ENCODE data around the gene CPSF7. TPM values are rescaled to one million over a fixed set of nuclear protein-coding genes. Genes with fewer than 3 reads are reported as not detected.
A peak's percentile ranks its signal among the peaks of the same experiment; 100 is the strongest.
"Not testable (repeated sequence)": the region's sequence is repeated elsewhere in the genome, so short reads cannot be mapped to it uniquely, and the experiment has no call there.

Gene CPSF7
- total RNA-seq, 3 donors from 2014 or later = 40.6 to 62.5 (median 46.2) TPM

DNA sequence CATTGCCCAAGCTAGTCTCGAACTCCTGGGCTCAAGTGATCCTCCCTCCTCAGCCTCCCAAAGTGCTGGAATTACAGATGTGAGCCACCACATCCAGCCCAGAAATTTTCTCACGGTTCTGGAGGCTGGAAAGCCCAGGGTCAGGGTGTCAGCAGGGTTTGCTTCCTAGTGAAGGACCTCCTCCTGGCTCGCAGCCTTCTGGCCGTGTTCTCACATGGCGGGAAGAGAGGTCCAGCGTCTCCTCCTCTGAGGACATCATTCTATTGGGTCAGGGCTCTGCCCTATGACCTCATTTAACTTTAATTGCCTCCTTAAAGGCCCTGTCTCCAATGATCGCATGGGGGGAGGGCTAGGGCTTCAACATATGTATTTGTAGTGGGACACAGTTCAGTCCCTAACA lies 38.2 kb upstream of the CPSF7 start:
- Histone ChIP-seq H3K36me3 (no peaks in the 10 kb centered on the region), H3K27me3 (no peaks in the 10 kb centered on the region), H3K9me3 (no peaks in the 10 kb centered on the region), H3K4me3 (no peak overlapping the region), H3K4me1 (no peaks in the 10 kb centered on the region), H3K27ac (peak overlapping the region in 1 of 2 donors; percentile 43)
- TF ChIP-seq, protein P1, sequence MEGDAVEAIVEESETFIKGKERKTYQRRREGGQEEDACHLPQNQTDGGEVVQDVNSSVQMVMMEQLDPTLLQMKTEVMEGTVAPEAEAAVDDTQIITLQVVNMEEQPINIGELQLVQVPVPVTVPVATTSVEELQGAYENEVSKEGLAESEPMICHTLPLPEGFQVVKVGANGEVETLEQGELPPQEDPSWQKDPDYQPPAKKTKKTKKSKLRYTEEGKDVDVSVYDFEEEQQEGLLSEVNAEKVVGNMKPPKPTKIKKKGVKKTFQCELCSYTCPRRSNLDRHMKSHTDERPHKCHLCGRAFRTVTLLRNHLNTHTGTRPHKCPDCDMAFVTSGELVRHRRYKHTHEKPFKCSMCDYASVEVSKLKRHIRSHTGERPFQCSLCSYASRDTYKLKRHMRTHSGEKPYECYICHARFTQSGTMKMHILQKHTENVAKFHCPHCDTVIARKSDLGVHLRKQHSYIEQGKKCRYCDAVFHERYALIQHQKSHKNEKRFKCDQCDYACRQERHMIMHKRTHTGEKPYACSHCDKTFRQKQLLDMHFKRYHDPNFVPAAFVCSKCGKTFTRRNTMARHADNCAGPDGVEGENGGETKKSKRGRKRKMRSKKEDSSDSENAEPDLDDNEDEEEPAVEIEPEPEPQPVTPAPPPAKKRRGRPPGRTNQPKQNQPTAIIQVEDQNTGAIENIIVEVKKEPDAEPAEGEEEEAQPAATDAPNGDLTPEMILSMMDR (IDR thresholded peaks at IDR 0.05) = no peak
- no peak for TF ChIP-seq POLR2AphosphoS5 (IDR thresholded peaks at IDR 0.05)
- TF ChIP-seq POLR2A (IDR thresholded peaks at IDR 0.05) = no peak
- intact Hi-C loops (cut with DNase I; ENCODE audit: low total_unique reads) = no loop called here
- DNase-seq (ENCODE audit: low spot score in 2 of 2) = no peak

DNA sequence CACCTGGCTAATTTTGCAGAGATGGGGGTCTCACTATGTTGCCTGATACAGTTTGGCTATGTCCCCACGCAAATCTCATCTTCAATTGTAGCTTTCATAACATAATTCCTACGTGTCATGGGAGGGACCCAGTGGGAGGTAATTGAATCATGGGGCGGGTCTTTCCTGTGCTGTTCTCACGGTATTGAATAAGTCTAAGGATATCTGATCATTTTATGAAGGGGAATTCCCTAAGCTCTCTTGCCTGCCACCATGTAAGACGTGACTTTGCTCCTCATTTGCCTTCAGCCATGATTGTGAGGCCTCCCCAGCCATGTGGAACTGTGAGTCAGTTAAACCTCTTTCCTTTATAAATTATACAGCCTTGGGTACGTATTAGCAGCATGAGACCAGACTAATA lies 37.8 kb upstream of the CPSF7 start:
- H3K27ac ChIP-seq = peak overlapping the region in 1 of 2 donors; percentile 43
- H3K36me3 ChIP-seq; H3K4me3 ChIP-seq; DNase-seq (ENCODE audit: low spot score in 2 of 2); H3K4me1 ChIP-seq; intact Hi-C loops (cut with DNase I; ENCODE audit: low total_unique reads); H3K27me3 ChIP-seq; H3K9me3 ChIP-seq: not testable (repeated sequence)

DNA sequence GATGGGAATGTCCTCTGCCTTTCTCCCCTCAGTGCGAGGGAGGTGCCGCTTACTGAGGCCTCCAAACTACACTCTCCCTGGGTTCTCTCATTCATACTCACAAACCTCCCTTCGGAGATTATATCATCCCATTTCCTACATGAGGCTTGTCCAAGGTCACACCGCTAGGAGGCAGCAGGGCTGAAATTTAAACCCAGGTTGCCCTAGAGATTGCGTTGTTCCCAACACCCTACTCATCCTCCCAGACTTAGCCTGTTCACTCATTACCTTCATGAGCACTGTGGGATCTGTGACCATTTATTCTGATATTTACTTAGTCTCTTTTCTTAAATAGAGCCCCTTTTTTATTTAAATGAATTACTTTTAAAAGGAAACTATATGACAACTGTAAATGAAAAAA lies 31.2 kb upstream of the CPSF7 start:
- H3K36me3 ChIP-seq = no peaks in the 10 kb centered on the region
- TF ChIP-seq, protein P1 (IDR thresholded peaks at IDR 0.05) = no peak
- no peak for TF ChIP-seq POLR2A (IDR thresholded peaks at IDR 0.05)
- TF ChIP-seq POLR2AphosphoS5 (IDR thresholded peaks at IDR 0.05) = no peak
- H3K4me3 ChIP-seq = no peak overlapping the region
- peaks cover 0 to 9% of the 10 kb centered on the region in 2 donors for H3K4me1 ChIP-seq
- DNase-seq (ENCODE audit: low spot score in 2 of 2) = no peak
- intact Hi-C loops (cut with DNase I; ENCODE audit: low total_unique reads) = no loop called here
- no peaks in the 10 kb centered on the region for H3K9me3 ChIP-seq
- H3K27ac ChIP-seq = peak overlapping the region; percentile 11 to 38
- no peaks in the 10 kb centered on the region for H3K27me3 ChIP-seq

DNA sequence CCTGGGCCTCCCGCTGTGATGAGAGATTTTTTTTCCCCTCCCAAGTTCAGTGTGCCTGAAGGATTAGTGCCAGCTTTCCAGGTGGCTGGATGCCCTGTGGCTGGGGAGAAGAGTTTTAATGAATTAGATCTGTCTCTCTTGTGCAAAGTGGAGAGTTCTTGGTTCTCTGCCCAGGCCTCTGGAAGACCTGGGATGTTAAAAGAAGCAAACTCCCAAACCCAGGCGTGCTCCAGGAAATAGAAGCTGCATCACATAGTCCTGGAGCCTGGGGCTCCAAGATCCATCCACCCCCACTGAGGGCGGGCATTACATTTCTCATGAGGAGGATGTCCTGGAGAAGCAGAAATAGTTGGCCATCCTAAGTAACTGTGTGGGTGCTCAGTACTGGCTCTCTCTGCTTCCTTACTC lies 30.7 kb upstream of the CPSF7 start:
- intact Hi-C loops (cut with DNase I; ENCODE audit: low total_unique reads) = no loop called here
- H3K9me3 ChIP-seq = no peaks in the 10 kb centered on the region
- H3K27ac ChIP-seq = peak overlapping the region; percentile 11 to 38
- H3K36me3 ChIP-seq = no peaks in the 10 kb centered on the region
- H3K4me1 ChIP-seq = peaks cover 0 to 9% of the 10 kb centered on the region in 2 donors
- H3K27me3 ChIP-seq = no peaks in the 10 kb centered on the region
- peak in 1 of 2 donors; percentile 37 for DNase-seq (ENCODE audit: low spot score in 2 of 2)
- H3K4me3 ChIP-seq = no peak overlapping the region
- TF ChIP-seq, protein P1 (IDR thresholded peaks at IDR 0.05) = no peak
- TF ChIP-seq POLR2A (IDR thresholded peaks at IDR 0.05) = no peak

DNA sequence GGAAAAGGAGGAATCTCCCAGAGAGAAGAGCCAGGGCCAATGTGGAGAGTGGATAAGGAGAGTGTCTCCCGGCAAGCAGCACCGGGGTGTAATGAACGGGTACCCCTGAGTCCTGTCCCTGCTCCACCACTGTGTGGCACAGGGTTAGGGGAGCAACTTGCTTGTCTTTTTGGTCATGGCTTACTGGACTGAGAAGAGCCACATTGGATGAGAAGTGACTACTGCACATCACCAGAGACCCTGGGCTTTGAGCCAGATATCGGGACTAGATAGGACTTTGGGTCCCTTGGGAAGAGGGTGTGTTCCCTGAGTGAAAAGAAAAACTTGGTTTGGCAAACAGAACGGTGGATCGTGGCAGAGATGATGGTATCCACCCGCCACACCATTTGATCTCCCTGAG lies 24.7 kb upstream of the CPSF7 start:
- no peaks in the 10 kb centered on the region for H3K36me3 ChIP-seq
- intact Hi-C loops (cut with DNase I; ENCODE audit: low total_unique reads) = no loop called here
- H3K4me3 ChIP-seq = no peak overlapping the region
- H3K4me1 ChIP-seq = no peaks in the 10 kb centered on the region
- TF ChIP-seq POLR2AphosphoS5 (IDR thresholded peaks at IDR 0.05) (no peak), POLR2A (IDR thresholded peaks at IDR 0.05) (no peak)
- TF ChIP-seq, protein P1 (IDR thresholded peaks at IDR 0.05) = no peak
- no peaks in the 10 kb centered on the region for H3K9me3 ChIP-seq
- no peak overlapping the region for H3K27ac ChIP-seq
- no peaks in the 10 kb centered on the region for H3K27me3 ChIP-seq
- no peak for DNase-seq (ENCODE audit: low spot score in 2 of 2)

DNA sequence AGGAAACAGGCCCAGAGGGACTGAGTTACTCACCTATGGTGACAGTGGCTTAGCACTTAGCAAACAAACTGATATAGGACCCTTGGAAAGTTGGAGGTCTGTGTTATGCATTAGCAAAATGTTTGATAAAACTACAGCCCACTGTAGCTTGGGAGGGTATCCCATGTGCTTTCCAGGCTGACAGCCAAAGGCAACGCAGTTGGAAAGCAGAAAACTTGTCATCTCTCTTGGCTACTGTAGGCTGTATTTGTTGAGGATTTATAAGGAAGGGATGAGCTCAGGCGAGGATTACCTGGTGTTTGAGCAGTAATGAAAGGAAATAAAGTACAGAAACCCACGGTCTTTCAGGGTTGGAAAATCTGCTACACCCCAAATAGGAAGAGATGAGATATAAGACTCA lies 23.9 kb upstream of the CPSF7 start:
- no peak overlapping the region for H3K27ac ChIP-seq

More for the DNA sequence above, 23.9 kb upstream of the CPSF7 start:
- Histone ChIP-seq H3K36me3 (no peaks in the 10 kb centered on the region), H3K4me1 (no peaks in the 10 kb centered on the region), H3K4me3 (no peak overlapping the region), H3K9me3 (no peaks in the 10 kb centered on the region), H3K27me3 (no peaks in the 10 kb centered on the region)
- DNase-seq (ENCODE audit: low spot score in 2 of 2) = no peak
- intact Hi-C loops (cut with DNase I; ENCODE audit: low total_unique reads) = no loop called here
- no peak for TF ChIP-seq POLR2A (IDR thresholded peaks at IDR 0.05)
- TF ChIP-seq, protein P1 (IDR thresholded peaks at IDR 0.05) = no peak
- TF ChIP-seq POLR2AphosphoS5 (IDR thresholded peaks at IDR 0.05) = no peak
